GM23338 (cell line): ENCODE data around the gene UGGT2. TPM values are rescaled to one million over a fixed set of nuclear protein-coding genes. Genes with fewer than 3 reads are reported as not detected.

Experiments used
- ATAC-seq: fragments of 200-7000 bp; cut with Tn5 transposase; 3 replicates; pipeline ENCODE4 v1.9.1; 2020
- DNase-seq: peaks from one replicate; pipeline ENCODE4 v3.0.0-alpha.2; 2015; ENCODE audit warnings: low spot score
- H2AFZ ChIP-seq: fragments of 200-600 bp; sonication (generic); 2 replicates; pipeline ENCODE4 v1.8.0; 2016; ENCODE audit warnings: antibody characterized with exemption, mild to moderate bottlenecking, moderate library complexity
- H3F3A ChIP-seq: fragments of 200-600 bp; sonication (generic); replicated peaks from 2 replicates; pipeline ENCODE4 v1.8.0; 2017; ENCODE audit warnings: antibody characterized with exemption, mixed run types, low read depth
- H3K27ac ChIP-seq: fragments of 200-600 bp; sonication (generic); 2 replicates; pipeline ENCODE4 v1.6.1; 2016; ENCODE audit warnings: low read depth
- H3K27me3 ChIP-seq: fragments of 200-600 bp; sonication (generic); 2 replicates; pipeline ENCODE4 v1.8.0; 2016; ENCODE audit warnings: mild to moderate bottlenecking, mixed run types, moderate library complexity; ENCODE audit not compliant: insufficient read depth
- H3K36me3 ChIP-seq: fragments of 200-600 bp; sonication (generic); 2 replicates; pipeline ENCODE4 v1.8.0; 2016; ENCODE audit warnings: mild to moderate bottlenecking; ENCODE audit not compliant: insufficient read depth
- H3K4me1 ChIP-seq: fragments of 200-600 bp; sonication (generic); 2 replicates; pipeline ENCODE4 v1.8.0; 2016; ENCODE audit warnings: mild to moderate bottlenecking, moderate library complexity; ENCODE audit not compliant: insufficient read depth
- H3K4me2 ChIP-seq: fragments of 200-600 bp; sonication (generic); 2 replicates; pipeline ENCODE4 v1.7.1; 2017; ENCODE audit warnings: mixed run types
- H3K4me3 ChIP-seq: fragments of 200-600 bp; sonication (generic); 2 replicates; pipeline ENCODE4 v1.6.1; 2016; ENCODE audit warnings: mixed run types
- H3K79me2 ChIP-seq: fragments of 200-600 bp; sonication (generic); replicated peaks from 2 replicates; pipeline ENCODE4 v1.8.0; 2017; ENCODE audit warnings: mild to moderate bottlenecking; ENCODE audit not compliant: insufficient read depth
- H3K9me2 ChIP-seq: fragments of 200-600 bp; sonication (generic); 2 replicates; pipeline ENCODE4 v1.8.0; 2017; ENCODE audit not compliant: insufficient read depth
- H4K20me1 ChIP-seq: fragments of 200-600 bp; sonication (generic); replicated peaks from 2 replicates; pipeline ENCODE4 v1.8.0; 2017; ENCODE audit warnings: mild to moderate bottlenecking; ENCODE audit not compliant: insufficient read depth
- H3K27ac Mint-ChIP-seq: 2 replicates; pipeline ENCODE4 v1.8.0; 2020; ENCODE audit warnings: inconsistent platforms, mild to moderate bottlenecking, moderate library complexity, mixed read lengths
- H3K27me3 Mint-ChIP-seq: 3 replicates; pipeline ENCODE4 v1.8.0; 2022; ENCODE audit warnings: low read depth, mild to moderate bottlenecking, moderate library complexity, mixed read lengths, inconsistent platforms; ENCODE audit not compliant: insufficient read depth, poor library complexity
- H3K36me3 Mint-ChIP-seq: 3 replicates; pipeline ENCODE4 v1.8.0; 2021; ENCODE audit warnings: low read depth, mild to moderate bottlenecking, inconsistent platforms, moderate library complexity, mixed read lengths
- H3K4me1 Mint-ChIP-seq: 3 replicates; pipeline ENCODE4 v1.8.0; 2020; ENCODE audit warnings: mild to moderate bottlenecking, inconsistent platforms, mixed read lengths
- H3K4me3 Mint-ChIP-seq: 3 replicates; pipeline ENCODE4 v1.8.0; 2021; ENCODE audit warnings: moderate library complexity, mild to moderate bottlenecking, inconsistent platforms, mixed read lengths
- H3K9me3 Mint-ChIP-seq: 3 replicates; pipeline ENCODE4 v1.8.0; 2020; ENCODE audit warnings: moderate library complexity, mild to moderate bottlenecking, inconsistent platforms, mixed read lengths
- CREB1 ChIP-seq: fragments of 250-450 bp; sonication (Bioruptor Pico); IDR thresholded peaks from 2 replicates; pipeline ENCODE4 v1.5.0; 2020; ENCODE audit warnings: low read depth, mild to moderate bottlenecking, moderate library complexity
- EZH2 ChIP-seq: fragments of 200-600 bp; sonication (generic); IDR thresholded peaks from one replicate; pipeline ENCODE4 v1.8.0; 2017; ENCODE audit warnings: antibody characterized with exemption, mild to moderate bottlenecking, low read depth; ENCODE audit not compliant: unreplicated experiment
- EZH2phosphoT487 ChIP-seq: fragments of 200-600 bp; sonication (generic); IDR thresholded peaks from one replicate; pipeline ENCODE4 v1.8.1; 2018; ENCODE audit warnings: antibody characterized with exemption; ENCODE audit not compliant: unreplicated experiment
- JUNB ChIP-seq: IDR thresholded peaks from one replicate; pipeline ENCODE4 v1.6.1; 2016; ENCODE audit warnings: antibody characterized with exemption; ENCODE audit not compliant: unreplicated experiment
- NANOG ChIP-seq: IDR thresholded peaks from 2 replicates; pipeline ENCODE4 v1.6.1; 2016; ENCODE audit warnings: antibody characterized with exemption, borderline replicate concordance
- POLR2AphosphoS5 ChIP-seq: IDR thresholded peaks from 2 replicates; pipeline ENCODE4 v1.6.1; 2016; ENCODE audit warnings: antibody characterized with exemption, low read depth
- REST ChIP-seq: IDR thresholded peaks from one replicate; pipeline ENCODE4 v1.6.1; 2018; ENCODE audit warnings: antibody characterized with exemption; ENCODE audit not compliant: unreplicated experiment
- STAT1 ChIP-seq: IDR thresholded peaks from one replicate; pipeline ENCODE4 v1.6.1; 2016; ENCODE audit warnings: antibody characterized with exemption; ENCODE audit not compliant: unreplicated experiment
- ZNF114 ChIP-seq: fragments of 250-450 bp; sonication (Bioruptor Pico); IDR thresholded peaks from 2 replicates; pipeline ENCODE4 v1.5.0; 2020; ENCODE audit warnings: mild to moderate bottlenecking, moderate library complexity
- ZNF331 ChIP-seq: fragments of 250-450 bp; sonication (Bioruptor Pico); IDR thresholded peaks from 2 replicates; pipeline ENCODE4 v1.5.0; 2020; ENCODE audit warnings: low read depth, mild to moderate bottlenecking, moderate library complexity
- ZNF462 ChIP-seq: fragments of 250-450 bp; sonication (Bioruptor Pico); IDR thresholded peaks from 2 replicates; pipeline ENCODE4 v1.5.0; 2020; ENCODE audit warnings: mild to moderate bottlenecking, moderate library complexity
- polyA plus RNA-seq: library from polyadenylated mRNA; unstranded; fragments of >200 nt; fragmentation: Nextera tagmentation; extraction: Ambion mirVana; gene quantifications from 2 replicates; pipeline ENCODE4 v1.2.1, GENCODE V29; 2016
- total RNA-seq: library from RNA; depleted of rRNA; stranded (reverse); fragments of >200 nt; shearing (Covaris generic); gene quantifications from 2 replicates; pipeline ENCODE4 v1.2.3, GENCODE V29; 2014
- TF ChIP-seq, protein P1 (sequence below): IDR thresholded peaks from 2 replicates; pipeline ENCODE4 v1.6.1; 2016; ENCODE audit warnings: antibody characterized with exemption
- TF ChIP-seq, protein P2 (sequence below), 2 experiments: fragments of 200-600 bp in 1 of 2; sonication (generic) in 1 of 2; conservative IDR thresholded peaks; 2 replicates each; pipeline versions ENCODE4 v1.5.1 to v1.6.1; 2016 to 2017; ENCODE audit warnings: antibody characterized with exemption in 2 of 2, low read depth in 2 of 2, mild to moderate bottlenecking in 2 of 2, moderate library complexity in 1 of 2

Gene UGGT2
- total and polyA plus RNA-seq, 2 experiments from 2014 or later: 44.0 to 60.5 TPM

DNA sequence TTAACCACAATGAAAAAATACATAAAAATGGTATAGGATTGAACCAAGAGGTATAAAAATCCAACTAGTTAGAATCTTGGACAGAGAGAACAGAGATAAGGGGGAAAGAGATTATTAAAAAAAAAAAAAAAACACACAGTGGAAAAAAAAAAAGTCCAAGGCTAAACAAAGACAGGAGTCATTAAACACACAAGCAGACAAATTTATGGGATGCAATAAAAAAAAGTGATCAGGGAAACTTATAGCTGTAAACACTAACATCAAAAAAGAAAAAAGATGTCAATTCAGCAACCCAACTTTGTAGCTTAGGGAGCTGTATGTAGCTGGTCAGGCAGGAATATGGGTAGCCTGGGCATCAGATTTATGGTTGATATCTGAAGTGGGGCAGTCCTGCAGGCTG is 247.3 kb downstream of the UGGT2 start:
- Histone ChIP-seq H3K79me2 (no peaks in the 10 kb centered on the region), H3K9me2 (no peaks in the 10 kb centered on the region), H3K4me1 (no peaks in the 10 kb centered on the region), H3F3A (no peaks in the 10 kb centered on the region), H3K36me3 (peaks cover 5% of the 10 kb centered on the region; the same call in 1 of the 2 replicates), H3K4me3 (no peak overlapping the region), H3K27me3 (no peaks in the 10 kb centered on the region), H4K20me1 (no peaks in the 10 kb centered on the region), H3K27ac (no peak overlapping the region), H3K4me2 (no peak overlapping the region), H2AFZ (no peak overlapping the region)
- TF ChIP-seq, protein P1, sequence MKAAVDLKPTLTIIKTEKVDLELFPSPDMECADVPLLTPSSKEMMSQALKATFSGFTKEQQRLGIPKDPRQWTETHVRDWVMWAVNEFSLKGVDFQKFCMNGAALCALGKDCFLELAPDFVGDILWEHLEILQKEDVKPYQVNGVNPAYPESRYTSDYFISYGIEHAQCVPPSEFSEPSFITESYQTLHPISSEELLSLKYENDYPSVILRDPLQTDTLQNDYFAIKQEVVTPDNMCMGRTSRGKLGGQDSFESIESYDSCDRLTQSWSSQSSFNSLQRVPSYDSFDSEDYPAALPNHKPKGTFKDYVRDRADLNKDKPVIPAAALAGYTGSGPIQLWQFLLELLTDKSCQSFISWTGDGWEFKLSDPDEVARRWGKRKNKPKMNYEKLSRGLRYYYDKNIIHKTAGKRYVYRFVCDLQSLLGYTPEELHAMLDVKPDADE: no peak
- TF ChIP-seq JUNB (no peak), ZNF462 (no peak), ZNF331 (CRISPR knock-in tag) (no peak), NANOG (no peak), STAT1 (no peak), ZNF114 (CRISPR knock-in tag) (no peak), CREB1 (no peak), EZH2phosphoT487 (no peak), EZH2 (no peak), POLR2AphosphoS5 (no peak), REST (no peak)
- TF ChIP-seq, protein P2, sequence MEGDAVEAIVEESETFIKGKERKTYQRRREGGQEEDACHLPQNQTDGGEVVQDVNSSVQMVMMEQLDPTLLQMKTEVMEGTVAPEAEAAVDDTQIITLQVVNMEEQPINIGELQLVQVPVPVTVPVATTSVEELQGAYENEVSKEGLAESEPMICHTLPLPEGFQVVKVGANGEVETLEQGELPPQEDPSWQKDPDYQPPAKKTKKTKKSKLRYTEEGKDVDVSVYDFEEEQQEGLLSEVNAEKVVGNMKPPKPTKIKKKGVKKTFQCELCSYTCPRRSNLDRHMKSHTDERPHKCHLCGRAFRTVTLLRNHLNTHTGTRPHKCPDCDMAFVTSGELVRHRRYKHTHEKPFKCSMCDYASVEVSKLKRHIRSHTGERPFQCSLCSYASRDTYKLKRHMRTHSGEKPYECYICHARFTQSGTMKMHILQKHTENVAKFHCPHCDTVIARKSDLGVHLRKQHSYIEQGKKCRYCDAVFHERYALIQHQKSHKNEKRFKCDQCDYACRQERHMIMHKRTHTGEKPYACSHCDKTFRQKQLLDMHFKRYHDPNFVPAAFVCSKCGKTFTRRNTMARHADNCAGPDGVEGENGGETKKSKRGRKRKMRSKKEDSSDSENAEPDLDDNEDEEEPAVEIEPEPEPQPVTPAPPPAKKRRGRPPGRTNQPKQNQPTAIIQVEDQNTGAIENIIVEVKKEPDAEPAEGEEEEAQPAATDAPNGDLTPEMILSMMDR (conservative IDR thresholded peaks at IDR 0.05; ENCODE audit: low read depth in 2 of 2): no peak
- no peak for ATAC-seq
- H3K4me1 Mint-ChIP-seq: no peaks in the 10 kb centered on the region
- DNase-seq: no peak
- no peak overlapping the region for H3K4me3 Mint-ChIP-seq
- peaks cover 31% of the 10 kb centered on the region; the same call in 2 of the 3 replicates for H3K36me3 Mint-ChIP-seq
- peaks cover 3% of the 10 kb centered on the region for H3K27me3 Mint-ChIP-seq
- no peak overlapping the region for H3K27ac Mint-ChIP-seq
- H3K9me3 Mint-ChIP-seq: peaks cover 10% of the 10 kb centered on the region
